Effector memory CD8-positive, alpha-beta T cell (primary cell): Measurements from ENCODE around the gene STK24.

Source experiments
- ATAC-seq: fragments of 150-1000 bp; cut with Tn5 transposase; replicated peaks from 2 replicates; pipeline ENCODE4 v1.10.0; 2021; ENCODE audit warnings: mild to moderate bottlenecking, moderate library complexity
- DNase-seq, 3 experiments: peaks; one replicate each; pipeline ENCODE4 v3.0.0; 2021
- H3K27ac Mint-ChIP-seq, 2 donors: one replicate each; pipeline ENCODE4 v1.8.0; 2022; ENCODE audit warnings: mild to moderate bottlenecking in 2 of 2, mixed read lengths in 2 of 2, moderate library complexity in 2 of 2
- H3K27me3 Mint-ChIP-seq, 2 donors: one replicate each; pipeline ENCODE4 v1.8.0; 2022; ENCODE audit warnings: mixed read lengths in 2 of 2
- H3K36me3 Mint-ChIP-seq: one replicate; pipeline ENCODE4 v1.8.0; 2022; ENCODE audit warnings: mild to moderate bottlenecking, moderate library complexity, mixed read lengths; ENCODE audit not compliant: insufficient read depth
- H3K4me1 Mint-ChIP-seq, 2 donors: one replicate each; pipeline ENCODE4 v1.8.0; 2022; ENCODE audit warnings: low read depth in 2 of 2, mixed read lengths in 2 of 2
- H3K4me3 Mint-ChIP-seq, 2 donors: one replicate each; pipeline ENCODE4 v1.8.0; 2022; ENCODE audit warnings: mild to moderate bottlenecking in 2 of 2, mixed read lengths in 2 of 2, moderate library complexity in 2 of 2
- H3K9me3 Mint-ChIP-seq, 2 donors: one replicate each; pipeline ENCODE4 v1.8.0; 2022; ENCODE audit warnings: mixed read lengths in 2 of 2

Gene STK24

DNA sequence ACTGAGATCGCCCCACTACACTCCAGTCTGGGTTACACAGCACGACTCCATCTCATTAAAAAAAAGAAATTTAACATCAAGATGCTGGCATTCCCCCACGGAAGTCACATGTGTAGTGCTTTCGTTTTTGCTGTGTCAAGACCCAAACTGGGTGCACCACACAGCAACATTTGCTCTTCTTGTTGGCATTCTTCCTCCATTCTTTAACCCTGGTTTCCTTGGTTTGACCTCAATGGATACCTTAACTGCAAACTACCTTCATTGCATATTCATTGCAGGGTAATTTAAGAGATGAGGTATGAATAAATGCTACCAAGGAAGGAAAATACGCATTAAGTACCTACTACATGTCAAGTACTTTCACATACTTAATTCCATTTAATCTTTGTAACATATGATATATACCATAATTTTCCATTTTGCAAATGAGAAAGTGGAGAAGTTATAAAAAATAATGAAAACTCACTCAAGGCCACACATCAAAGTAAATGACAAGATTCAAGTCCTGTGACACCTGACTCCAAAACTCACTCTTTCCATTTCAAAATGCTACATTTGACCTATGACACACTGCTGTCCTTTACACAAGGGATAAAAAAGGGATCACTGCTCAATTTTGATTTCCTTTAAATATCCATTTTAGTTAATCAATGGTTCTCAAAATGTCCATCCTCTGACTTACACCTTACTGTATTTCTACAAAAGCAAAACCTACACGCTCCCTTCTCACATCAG is 59.2 kb downstream of the STK24 start:
- peak overlapping the region; percentile 32 to 48 for H3K4me3 Mint-ChIP-seq
- H3K27me3 Mint-ChIP-seq: no peaks in the 10 kb centered on the region
- H3K9me3 Mint-ChIP-seq: no peaks in the 10 kb centered on the region
- H3K36me3 Mint-ChIP-seq: peaks cover 51% of the 10 kb centered on the region
- peak; percentile 89 for ATAC-seq
- peaks cover 66% of the 10 kb centered on the region in 2 donors for H3K4me1 Mint-ChIP-seq
- H3K27ac Mint-ChIP-seq: peak overlapping the region; percentile 75 to 90
- peak in 2 of 3 experiments; percentile 37 to 40 for DNase-seq

DNA sequence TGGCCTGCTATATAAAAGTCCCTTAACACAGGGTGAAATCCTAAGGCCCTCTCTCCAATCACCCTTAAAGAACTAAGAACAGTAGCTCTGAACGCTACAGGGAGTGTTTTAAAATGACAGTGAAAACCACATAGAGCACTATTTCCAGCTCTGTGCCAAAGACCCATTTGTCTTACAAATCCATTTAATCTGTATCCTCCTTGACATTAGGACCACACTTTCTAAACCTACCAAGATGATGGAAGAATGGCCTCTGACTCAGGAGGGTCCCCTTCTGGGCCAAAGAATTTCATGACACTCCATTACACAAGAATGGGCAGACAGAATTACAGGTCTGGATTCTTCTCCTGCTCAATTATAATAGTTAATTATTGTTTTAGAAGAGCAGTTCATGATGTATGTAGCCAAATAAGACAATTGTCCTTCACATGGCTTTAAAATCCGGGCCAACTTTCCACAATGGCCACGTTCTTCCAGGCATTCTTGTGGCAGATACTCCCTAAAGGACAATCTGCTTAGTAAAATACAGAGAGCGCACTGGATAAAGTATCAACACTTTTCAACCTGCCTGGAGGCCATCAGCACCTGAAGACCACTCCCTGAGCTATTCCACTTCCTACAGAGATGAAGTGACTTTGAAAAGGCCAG is 61.0 kb downstream of the STK24 start:
- Mint-ChIP-seq H3K27me3 (no peaks in the 10 kb centered on the region), H3K4me1 (peaks cover 59% of the 10 kb centered on the region in 2 donors), H3K4me3 (peak overlapping the region in 1 of 2 donors; percentile 48), H3K36me3 (peaks cover 53% of the 10 kb centered on the region), H3K27ac (peak overlapping the region; percentile 88 to 90), H3K9me3 (no peaks in the 10 kb centered on the region)
- ATAC-seq (no peak), DNase-seq (no peak)

DNA sequence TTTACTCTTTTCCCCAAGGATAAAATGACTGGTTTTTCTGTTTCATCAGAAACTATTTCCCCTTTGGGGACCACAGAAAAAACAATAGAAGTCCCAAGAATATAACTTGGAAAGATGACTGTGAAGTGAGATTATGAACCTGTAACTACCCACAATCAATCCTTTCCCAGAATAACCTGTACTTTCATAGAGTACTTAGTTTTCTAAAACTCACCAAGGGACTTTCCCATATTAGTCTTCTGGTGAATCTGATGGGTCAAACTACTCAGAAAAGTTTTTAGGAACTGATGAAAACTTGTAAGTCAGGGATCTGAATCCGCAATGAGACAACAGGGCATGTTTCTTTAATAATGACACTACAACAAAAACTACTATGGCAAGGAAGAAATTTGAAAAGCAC is 62.6 kb downstream of the STK24 start:
- peaks cover 59 to 60% of the 10 kb centered on the region in 2 donors for H3K4me1 Mint-ChIP-seq
- no peaks in the 10 kb centered on the region for H3K27me3 Mint-ChIP-seq
- no peak overlapping the region for H3K4me3 Mint-ChIP-seq
- no peaks in the 10 kb centered on the region for H3K9me3 Mint-ChIP-seq
- ATAC-seq (no peak), DNase-seq (no peak)
- peak overlapping the region; percentile 88 to 90 for H3K27ac Mint-ChIP-seq
- H3K36me3 Mint-ChIP-seq: peaks cover 56% of the 10 kb centered on the region

DNA sequence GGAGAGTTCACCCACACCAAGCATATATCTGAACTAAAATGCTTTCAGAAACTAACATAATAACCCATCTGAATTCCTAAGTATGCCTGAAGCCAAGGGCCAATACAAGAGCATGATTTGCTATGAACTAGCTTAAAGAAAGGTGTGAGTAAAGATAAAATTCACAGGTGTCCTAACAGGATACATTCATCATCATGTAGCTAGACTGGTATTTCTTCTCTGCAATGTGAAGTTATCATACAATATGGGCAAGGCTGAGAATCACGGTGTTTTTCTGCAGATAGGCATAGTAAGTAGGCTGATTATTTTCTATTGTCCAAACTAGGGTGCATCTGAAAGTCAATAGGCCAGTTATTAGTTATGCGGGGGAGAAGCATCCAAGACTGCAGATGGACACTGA is 63.1 kb downstream of the STK24 start:
- DNase-seq: no peak
- ATAC-seq: no peak
- peak overlapping the region; percentile 11 to 88 for H3K27ac Mint-ChIP-seq
- H3K4me3 Mint-ChIP-seq: no peak overlapping the region
- peaks cover 57 to 61% of the 10 kb centered on the region in 2 donors for H3K4me1 Mint-ChIP-seq
- peaks cover 56% of the 10 kb centered on the region for H3K36me3 Mint-ChIP-seq
- H3K27me3 Mint-ChIP-seq: no peaks in the 10 kb centered on the region
- no peaks in the 10 kb centered on the region for H3K9me3 Mint-ChIP-seq

DNA sequence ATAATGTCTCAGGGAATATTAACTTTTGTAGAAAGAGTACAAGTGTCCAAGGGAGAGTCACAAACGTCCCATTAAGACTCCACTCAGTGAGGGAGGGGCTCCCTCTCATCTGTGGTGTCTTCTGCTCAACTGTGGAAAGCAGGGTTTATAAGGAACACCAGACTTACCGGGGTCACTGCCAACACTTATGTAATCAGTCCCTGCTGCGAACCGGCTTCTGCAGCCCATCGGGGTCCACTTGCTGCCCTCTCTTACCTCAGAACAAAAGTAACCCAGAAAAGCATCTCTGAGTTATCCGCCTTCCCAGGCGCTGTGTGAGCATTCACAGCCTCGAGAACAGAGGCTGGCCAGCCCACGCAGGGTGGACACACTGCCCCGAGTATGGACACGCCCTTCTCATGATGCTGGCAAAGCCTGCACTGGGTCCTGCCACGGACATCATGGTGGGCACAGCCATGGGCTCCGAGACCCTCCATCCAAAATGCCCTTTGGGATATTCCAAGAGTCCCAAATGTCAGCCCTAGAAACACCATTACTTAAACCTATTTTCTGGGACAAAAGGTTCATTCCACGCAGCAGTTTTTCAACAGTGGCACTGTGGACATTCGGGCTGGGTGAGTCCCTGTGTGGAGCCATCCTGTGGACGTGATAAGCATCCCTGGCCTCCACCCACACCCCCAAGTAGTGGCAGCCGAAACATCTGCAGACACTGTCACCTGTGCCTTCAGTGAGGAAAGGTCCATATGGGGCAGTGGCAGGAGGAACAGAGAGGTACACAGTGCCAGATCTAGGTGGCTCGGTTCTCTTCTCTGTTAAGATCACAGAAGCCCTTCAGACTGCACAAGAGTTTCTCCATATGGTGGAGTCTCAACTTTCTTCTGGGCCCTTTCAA is 63.9 kb downstream of the STK24 start:
- no peak for DNase-seq
- no peak for ATAC-seq
- Mint-ChIP-seq H3K4me3 (no peak overlapping the region), H3K9me3 (no peaks in the 10 kb centered on the region), H3K36me3 (peaks cover 50% of the 10 kb centered on the region), H3K27ac (peak overlapping the region; percentile 11 to 88), H3K4me1 (peaks cover 53 to 69% of the 10 kb centered on the region in 2 donors), H3K27me3 (no peaks in the 10 kb centered on the region)

DNA sequence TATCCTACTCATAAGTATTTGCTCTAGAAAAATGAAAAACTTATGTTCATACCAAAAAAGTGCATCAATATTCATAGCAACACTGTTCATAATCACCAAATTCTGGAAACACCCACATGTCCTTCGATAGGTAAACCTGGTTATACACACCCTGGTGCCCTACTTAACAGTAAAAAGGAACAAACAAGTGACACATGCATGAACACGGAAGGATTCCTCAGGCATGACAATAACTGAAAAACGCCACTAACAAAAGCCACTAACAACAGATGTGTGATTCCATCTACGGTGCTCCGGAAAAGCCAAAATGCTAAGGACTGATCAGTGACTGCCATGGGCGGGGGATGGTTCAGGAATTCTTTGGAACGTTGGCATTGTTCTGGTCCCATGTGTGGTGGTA is 65.5 kb downstream of the STK24 start:
- H3K9me3 Mint-ChIP-seq: no peaks in the 10 kb centered on the region
- ATAC-seq (peak; percentile 85), DNase-seq (no peak)
- H3K4me1 Mint-ChIP-seq: peaks cover 61 to 72% of the 10 kb centered on the region in 2 donors
- no peaks in the 10 kb centered on the region for H3K27me3 Mint-ChIP-seq
- peak overlapping the region in 1 of 2 donors; percentile 88 for H3K27ac Mint-ChIP-seq
- no peak overlapping the region for H3K4me3 Mint-ChIP-seq
- H3K36me3 Mint-ChIP-seq: peaks cover 40% of the 10 kb centered on the region

DNA sequence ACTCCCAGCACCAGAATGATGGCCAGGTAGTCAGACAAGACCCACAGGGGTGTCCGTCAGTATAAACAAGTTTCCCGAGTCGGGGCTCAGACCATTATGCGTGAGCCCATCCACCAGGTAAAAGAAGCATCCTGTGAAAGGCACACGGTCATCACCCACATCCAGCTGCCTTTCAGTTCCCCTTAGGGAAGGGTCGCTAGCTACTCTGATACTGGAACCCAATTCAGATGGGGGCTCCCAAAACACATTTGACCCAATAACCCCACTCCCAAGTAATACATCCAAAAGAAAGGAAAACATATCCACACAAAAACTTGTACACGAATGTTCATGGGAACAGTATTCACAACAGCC is 66.8 kb downstream of the STK24 start:
- peak overlapping the region; percentile 74 to 85 for H3K27ac Mint-ChIP-seq
- H3K4me3 Mint-ChIP-seq: peak overlapping the region in 1 of 2 donors; percentile 20
- no peaks in the 10 kb centered on the region for H3K9me3 Mint-ChIP-seq
- H3K27me3 Mint-ChIP-seq: no peaks in the 10 kb centered on the region
- DNase-seq: no peak
- no peak for ATAC-seq
- H3K4me1 Mint-ChIP-seq: peaks cover 64 to 75% of the 10 kb centered on the region in 2 donors
- peaks cover 41% of the 10 kb centered on the region for H3K36me3 Mint-ChIP-seq

DNA sequence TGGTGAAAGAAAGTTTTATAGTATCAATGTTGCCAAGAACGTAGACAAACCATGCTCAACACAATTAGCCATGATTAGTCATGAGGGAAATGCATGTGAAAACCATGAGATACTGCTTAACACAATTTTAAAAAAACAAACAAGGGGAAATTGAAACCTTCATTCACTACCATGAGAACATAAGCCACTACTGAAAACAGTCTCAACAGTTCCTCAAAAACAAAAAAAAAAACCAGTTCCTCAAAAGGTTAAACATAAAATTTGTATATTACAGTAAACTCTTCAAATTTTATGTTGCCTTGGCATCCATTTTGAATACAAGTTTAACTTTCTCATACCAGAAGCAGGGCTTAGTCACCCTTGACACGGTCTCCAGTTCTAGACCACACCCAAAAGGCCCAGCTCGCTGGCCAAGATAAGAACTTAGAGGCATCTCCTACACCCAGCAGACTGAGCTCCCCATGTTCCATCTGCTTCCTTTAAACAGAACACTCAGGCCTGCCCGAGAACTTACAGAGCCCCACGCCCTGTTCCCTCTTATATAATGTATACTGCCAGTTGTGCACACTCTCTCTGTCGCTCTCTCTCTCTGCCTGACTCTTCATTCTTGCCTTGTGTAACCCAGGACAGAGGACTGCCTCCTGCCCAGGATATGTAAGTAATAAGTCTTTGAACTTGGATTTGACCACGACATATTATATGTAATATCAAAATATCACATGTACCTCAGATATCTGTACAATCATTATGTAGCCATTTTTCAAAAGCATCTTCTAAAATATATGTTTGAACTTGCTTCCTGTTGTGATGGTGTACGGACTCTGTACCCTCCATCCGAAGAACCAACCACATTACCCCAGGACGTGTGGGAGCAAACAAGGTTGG is 67.4 kb downstream of the STK24 start:
- Mint-ChIP-seq H3K27me3 (no peaks in the 10 kb centered on the region), H3K9me3 (no peaks in the 10 kb centered on the region), H3K4me1 (peaks cover 67 to 79% of the 10 kb centered on the region in 2 donors), H3K27ac (peak overlapping the region; percentile 74 to 85), H3K4me3 (peak overlapping the region; percentile 19 to 20), H3K36me3 (peaks cover 40% of the 10 kb centered on the region)
- ATAC-seq: peak; percentile 52
- DNase-seq: no peak

DNA sequence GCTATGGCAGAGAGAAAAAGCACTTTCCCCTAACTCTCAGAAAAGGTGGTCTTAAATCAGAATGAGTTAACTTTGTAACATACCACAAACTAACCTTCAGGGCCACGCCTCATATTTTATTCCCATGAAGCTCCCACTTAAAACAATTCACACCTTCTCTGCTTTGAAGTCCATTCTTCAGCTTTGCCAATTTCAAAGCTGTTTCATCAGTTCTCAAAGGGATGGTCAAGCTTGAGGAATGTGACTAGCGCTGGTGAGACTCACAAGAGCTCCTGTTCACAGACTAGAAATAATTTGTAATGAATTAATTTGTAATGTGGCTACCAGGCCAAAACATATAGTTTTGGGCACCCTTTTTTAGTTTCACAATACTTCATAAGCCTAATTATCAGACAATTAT is 68.2 kb downstream of the STK24 start:
- peak overlapping the region in 1 of 2 donors; percentile 19 for H3K4me3 Mint-ChIP-seq
- peaks cover 41% of the 10 kb centered on the region for H3K36me3 Mint-ChIP-seq

DNA sequence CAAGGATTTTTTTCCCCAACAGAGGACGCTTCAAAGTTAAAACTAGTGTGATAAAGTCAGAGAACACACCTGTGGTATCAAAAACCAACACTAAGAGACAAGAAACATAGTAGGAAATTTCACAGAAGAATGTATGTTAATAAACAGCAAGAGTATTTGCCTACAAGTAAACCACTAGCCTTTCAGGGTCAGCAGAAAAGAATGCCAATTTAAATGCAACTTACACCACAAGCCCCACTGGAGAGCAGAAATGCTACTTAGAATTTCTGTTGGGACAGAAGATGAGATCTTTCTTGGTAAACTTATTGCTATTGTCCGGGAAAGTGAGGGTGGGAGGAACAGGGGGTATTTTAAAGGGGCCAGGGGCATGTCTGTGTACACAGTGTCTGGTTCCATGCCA is 68.6 kb downstream of the STK24 start:
- Mint-ChIP-seq H3K4me1 (peaks cover 72 to 85% of the 10 kb centered on the region in 2 donors), H3K9me3 (no peaks in the 10 kb centered on the region), H3K27me3 (no peaks in the 10 kb centered on the region), H3K36me3 (peaks cover 41% of the 10 kb centered on the region), H3K4me3 (no peak overlapping the region), H3K27ac (peak overlapping the region; percentile 22 to 73)
- DNase-seq: no peak
- no peak for ATAC-seq

More for the DNA sequence above, 68.2 kb downstream of the STK24 start:
- DNase-seq (no peak), ATAC-seq (no peak)
- H3K4me1 Mint-ChIP-seq: peaks cover 70 to 84% of the 10 kb centered on the region in 2 donors
- peak overlapping the region; percentile 22 to 85 for H3K27ac Mint-ChIP-seq
- no peaks in the 10 kb centered on the region for H3K9me3 Mint-ChIP-seq
- H3K27me3 Mint-ChIP-seq: no peaks in the 10 kb centered on the region

DNA sequence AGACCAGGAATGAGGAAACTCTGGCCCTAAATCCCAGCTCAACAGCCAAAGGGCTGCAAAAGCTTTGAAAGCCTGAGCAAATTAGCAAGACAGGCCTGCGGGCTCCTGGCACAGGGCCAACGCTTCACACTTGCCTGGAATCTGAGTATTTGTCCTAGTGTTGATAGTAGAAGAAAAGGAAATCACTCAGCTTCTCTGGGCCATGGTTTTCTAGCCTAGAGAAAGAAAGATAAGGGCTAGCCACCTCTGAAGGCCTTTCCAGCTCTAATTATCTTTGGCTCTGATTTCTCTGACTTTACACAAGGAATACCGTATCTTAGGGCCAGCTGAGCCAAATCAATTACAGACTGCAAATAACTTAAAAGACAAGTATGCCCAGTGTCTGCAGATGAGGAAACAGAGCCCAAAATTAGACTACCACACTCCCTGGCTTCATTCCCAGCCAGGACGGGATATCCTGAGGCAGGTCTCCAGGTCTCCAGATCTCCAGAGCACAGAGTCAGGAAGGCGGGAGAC is 69.6 kb downstream of the STK24 start:
- ATAC-seq: no peak
- Mint-ChIP-seq H3K36me3 (peaks cover 33% of the 10 kb centered on the region), H3K27me3 (no peaks in the 10 kb centered on the region), H3K4me1 (peaks cover 68 to 88% of the 10 kb centered on the region in 2 donors), H3K27ac (peak overlapping the region in 1 of 2 donors; percentile 73), H3K9me3 (no peaks in the 10 kb centered on the region), H3K4me3 (no peak overlapping the region)
- DNase-seq: no peak

DNA sequence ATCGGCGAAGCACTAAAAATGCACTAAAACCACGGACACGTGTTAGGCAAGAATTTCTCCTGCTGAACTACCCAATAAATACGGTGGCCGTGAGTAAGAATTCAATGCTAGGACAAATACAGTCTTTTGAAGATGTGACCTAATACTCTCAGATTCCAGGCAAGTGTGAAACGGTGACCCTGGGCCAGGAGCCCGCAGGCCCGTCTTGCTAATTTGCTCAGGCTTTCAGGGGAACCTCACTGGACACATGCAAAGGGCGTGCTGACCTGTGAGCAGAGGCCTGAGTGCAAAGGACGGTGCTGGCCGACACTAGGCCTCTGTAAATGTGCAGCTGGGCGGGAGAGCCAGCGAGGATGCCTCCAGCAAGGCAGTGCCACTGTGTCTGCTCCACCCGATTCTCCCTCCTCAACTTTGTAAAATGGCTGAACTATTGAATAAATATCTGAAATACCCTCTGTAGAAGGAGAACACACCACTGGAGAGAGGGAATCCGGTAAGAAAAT is 70.1 kb downstream of the STK24 start:
- Mint-ChIP-seq H3K4me1 (peaks cover 71 to 88% of the 10 kb centered on the region in 2 donors), H3K27me3 (no peaks in the 10 kb centered on the region), H3K27ac (peak overlapping the region in 1 of 2 donors; percentile 85), H3K36me3 (peaks cover 30% of the 10 kb centered on the region), H3K9me3 (no peaks in the 10 kb centered on the region), H3K4me3 (peak overlapping the region in 1 of 2 donors; percentile 5)
- DNase-seq (no peak), ATAC-seq (no peak)
